Stimulated activated CD4-positive, alpha-beta T cell treated with anti-CD3 and anti-CD28 coated beads, Interleukin-15, amount 100 ng/mL, for 1 hour (primary cell): ENCODE data around the gene SRPRA.
"Not testable (repeated sequence)": the region's sequence is repeated elsewhere in the genome, so short reads cannot be mapped to it uniquely, and the experiment has no call there.

Experiments used
- DNase-seq, 2 donors: peaks; one replicate each; pipeline ENCODE4 v3.0.0-alpha.2; 2020; ENCODE audit warnings: low read depth in 1 of 2, low spot score in 1 of 2

SRPRA gene

GRCh38 chr11:126282736-126283591, 14.3 kb upstream of the SRPRA start, which contains the start of gene TIRAP:
Gene TIRAP (plus strand): TSS chr11:126283093. CDS start chr11:126290895, 7,802 bp downstream.
- DNase-seq: peak; percentile 35 to 36

- DNase-seq: peak in 1 of 2 donors; percentile 14
Observed at GRCh38 chr11:126282361-126282735, 13.7 kb upstream of the SRPRA start.

GRCh38 chr11:126281666-126282175, 13.0 kb upstream of the SRPRA start:
- DNase-seq: no peak

GRCh38 chr11:126281245-126281644, 12.6 kb upstream of the SRPRA start:
- DNase-seq: no peak

GRCh38 chr11:126280595-126280994, 11.9 kb upstream of the SRPRA start:
- DNase-seq: no peak

GRCh38 chr11:126279191-126279590, 10.5 kb upstream of the SRPRA start:
- DNase-seq: no peak

GRCh38 chr11:126277780-126278179, 9.1 kb upstream of the SRPRA start:
- no peak for DNase-seq

GRCh38 chr11:126277322-126277721, 8.6 kb upstream of the SRPRA start:
- DNase-seq: no peak

- no peak for DNase-seq
Observed at GRCh38 chr11:126268361-126268707, 361 bp downstream of the SRPRA start.

- no peak for DNase-seq
Observed at GRCh38 chr11:126267650-126268049, 1.0 kb downstream of the SRPRA start.

- no peak for DNase-seq
Observed at GRCh38 chr11:126265811-126266210, 2.9 kb downstream of the SRPRA start.

GRCh38 chr11:126263489-126263888, 5.2 kb downstream of the SRPRA start:
- no peak for DNase-seq

- DNase-seq: no peak
Observed at GRCh38 chr11:126262216-126262615, 6.5 kb downstream of the SRPRA start.

GRCh38 chr11:126257764-126258163, 10.9 kb downstream of the SRPRA start:
- no peak for DNase-seq

- no peak for DNase-seq
Observed at GRCh38 chr11:126257144-126257543, 11.6 kb downstream of the SRPRA start.

GRCh38 chr11:126256216-126256615, 12.5 kb downstream of the SRPRA start:
- DNase-seq: no peak

- not testable (repeated sequence) for DNase-seq
Observed at GRCh38 chr11:126255507-126255906, 13.2 kb downstream of the SRPRA start.

- no peak for DNase-seq
Observed at GRCh38 chr11:126254819-126255218, 13.9 kb downstream of the SRPRA start.

- DNase-seq: no peak
Observed at GRCh38 chr11:126253265-126253664, 15.4 kb downstream of the SRPRA start.

- DNase-seq: no peak
Observed at GRCh38 chr11:126246636-126247035, 22.1 kb downstream of the SRPRA start.

GRCh38 chr11:126233391-126233790, 35.3 kb downstream of the SRPRA start:
- DNase-seq: no peak

GRCh38 chr11:126232683-126233082, 36.0 kb downstream of the SRPRA start:
- no peak for DNase-seq
